H1 (cell line): Measurements from ENCODE around the gene ANP32A. TPM values are rescaled to one million over a fixed set of nuclear protein-coding genes. Genes with fewer than 3 reads are reported as not detected.

ENCODE experiments used
- CTCF ChIA-PET: fragments of 300-600 bp; sonication (Branson Sonifier 250); formaldehyde crosslinking; loops from one replicate; lab custom pipeline; 2021; ENCODE audit not compliant: partially characterized antibody; lab: Charles Lee
- POLR2A ChIA-PET: fragments of 300-600 bp; sonication (Branson Sonifier 250); formaldehyde crosslinking; loops from one replicate; lab custom pipeline; 2021; ENCODE audit warnings: inconsistent platforms; ENCODE audit not compliant: partially characterized antibody; lab: Charles Lee
- DNase-seq, 2 experiments: peaks; one replicate each; pipeline versions ENCODE4 v3.0.0 to v3.0.0-alpha.2; 2010 to 2022; ENCODE audit warnings: low spot score in 2 of 2, low read depth in 1 of 2, mixed read lengths in 1 of 2
- FAIRE-seq: peaks from 2 replicates; lab custom pipeline; 2011; peaks lifted over from hg19 to GRCh38; lab: Jason Lieb, UNC
- H2AFZ ChIP-seq: 2 replicates; pipeline ENCODE4 v1.8.1; 2012; ENCODE audit warnings: low read length, inconsistent platforms
- H2AK5ac ChIP-seq: 2 replicates; pipeline ENCODE4 v1.6.1; 2013; ENCODE audit warnings: low read depth, low read length
- H2BK120ac ChIP-seq: replicated peaks from 2 replicates; pipeline ENCODE3; 2013; ENCODE audit warnings: low read depth, low read length, inconsistent platforms
- H2BK12ac ChIP-seq: 2 replicates; pipeline ENCODE4 v1.6.1; 2013; ENCODE audit warnings: low read depth, low read length
- H2BK15ac ChIP-seq: 2 replicates; pipeline ENCODE4 v1.6.1; 2013; ENCODE audit warnings: low read length
- H2BK20ac ChIP-seq: 2 replicates; pipeline ENCODE4 v1.6.1; 2013; ENCODE audit warnings: low read length
- H2BK5ac ChIP-seq: 2 replicates; pipeline ENCODE4 v1.6.1; 2013; ENCODE audit warnings: low read depth, low read length
- H3K14ac ChIP-seq: 2 replicates; pipeline ENCODE4 v1.6.1; 2013; ENCODE audit warnings: inconsistent platforms; ENCODE audit not compliant: insufficient read length
- H3K18ac ChIP-seq: 2 replicates; pipeline ENCODE4 v1.6.1; 2013; ENCODE audit warnings: low read length; ENCODE audit errors: extremely low read depth
- H3K23ac ChIP-seq: 2 replicates; pipeline ENCODE4 v1.6.1; 2013; ENCODE audit warnings: inconsistent platforms; ENCODE audit not compliant: insufficient read length
- H3K23me2 ChIP-seq: 2 replicates; pipeline ENCODE4 v1.6.1; 2013; ENCODE audit warnings: low read depth, low read length
- H3K27ac ChIP-seq: 2 replicates; pipeline ENCODE4 v1.6.1; 2011; ENCODE audit warnings: low read depth, low read length, inconsistent platforms
- H3K27me3 ChIP-seq, 4 experiments: replicated peaks in 1 of 4; 1 replicate in 1 of 4; 2 replicates in 3 of 4; pipeline versions ENCODE4 v1.6.1 to v1.8.1; 2011 to 2013; ENCODE audit warnings: low read length in 3 of 4, mild to moderate bottlenecking in 3 of 4, inconsistent platforms in 2 of 4, mixed read lengths in 2 of 4, moderate library complexity in 1 of 4; ENCODE audit not compliant: control insufficient read depth in 3 of 4, insufficient read depth in 3 of 4; ENCODE audit errors: extremely low read depth in 1 of 4
- H3K36me3 ChIP-seq, 4 experiments: 2 replicates each; pipeline versions ENCODE4 v1.6.1 to v1.8.1; 2011 to 2013; ENCODE audit warnings: mild to moderate bottlenecking in 4 of 4, low read length in 3 of 4, moderate library complexity in 2 of 4, control low read depth in 1 of 4, inconsistent platforms in 1 of 4; ENCODE audit not compliant: insufficient read depth in 4 of 4, control insufficient read depth in 2 of 4
- H3K4ac ChIP-seq: replicated peaks from 2 replicates; pipeline ENCODE3; 2013; ENCODE audit warnings: low read length, low read depth, mixed read lengths, inconsistent platforms; ENCODE audit not compliant: insufficient read length
- H3K4me1 ChIP-seq, 4 experiments: replicated peaks in 1 of 4; 1 replicate in 1 of 4; 2 replicates in 3 of 4; pipeline versions ENCODE4 v1.6.1 to v1.8.1; 2011 to 2013; ENCODE audit warnings: low read length in 3 of 4, inconsistent platforms in 2 of 4, mixed read lengths in 1 of 4; ENCODE audit not compliant: insufficient read depth in 4 of 4, control insufficient read depth in 3 of 4
- H3K4me2 ChIP-seq, 2 experiments: 2 replicates each; pipeline versions ENCODE4 v1.6.1 to v1.8.1; 2011 to 2013; ENCODE audit warnings: low read depth in 2 of 2, low read length in 2 of 2, control low read depth in 1 of 2, inconsistent platforms in 1 of 2, mild to moderate bottlenecking in 1 of 2; ENCODE audit not compliant: insufficient read depth in 1 of 2
- H3K4me3 ChIP-seq, 4 experiments: fragments of 200-600, 300-600 bp in 1 of 4; sonication (generic), shearing (Covaris generic), sonication (Bioruptor Twin) in 1 of 4; 2 replicates each; pipeline versions ENCODE4 v1.5.1 to v1.8.1; 2011 to 2016; ENCODE audit warnings: low read length in 4 of 4, low read depth in 3 of 4, control low read depth in 2 of 4, inconsistent platforms in 2 of 4, mild to moderate bottlenecking in 2 of 4, mixed read lengths in 1 of 4, moderate library complexity in 1 of 4; ENCODE audit not compliant: insufficient read depth in 2 of 4; ENCODE audit errors: extremely low read depth in 1 of 4
- H3K56ac ChIP-seq: replicated peaks from 2 replicates; pipeline ENCODE3; 2013; ENCODE audit warnings: low read depth, mild to moderate bottlenecking, mixed read lengths, low read length, inconsistent platforms; ENCODE audit not compliant: insufficient read length
- H3K79me1 ChIP-seq: 2 replicates; pipeline ENCODE4 v1.6.1; 2013; ENCODE audit warnings: low read depth, low read length, control low read depth
- H3K79me2 ChIP-seq, 2 experiments: 2 replicates each; pipeline versions ENCODE4 v1.6.1 to v1.8.1; 2012 to 2013; ENCODE audit warnings: low read length in 2 of 2, mild to moderate bottlenecking in 2 of 2, inconsistent platforms in 1 of 2; ENCODE audit not compliant: insufficient read depth in 2 of 2, control insufficient read depth in 1 of 2
- H3K9ac ChIP-seq, 4 experiments: replicated peaks in 1 of 4; 1 replicate in 1 of 4; 2 replicates in 3 of 4; pipeline versions ENCODE4 v1.6.1 to v1.8.1; 2011 to 2013; ENCODE audit warnings: low read depth in 3 of 4, low read length in 3 of 4, control low read depth in 2 of 4, mild to moderate bottlenecking in 2 of 4, moderate library complexity in 2 of 4, inconsistent platforms in 1 of 4; ENCODE audit errors: extremely low read depth in 1 of 4
- H3K9me3 ChIP-seq, 2 experiments: 2 replicates each; pipeline versions ENCODE4 v1.6.1 to v1.8.1; 2012 to 2013; ENCODE audit warnings: mild to moderate bottlenecking in 2 of 2, moderate library complexity in 2 of 2, control low read depth in 1 of 2, inconsistent platforms in 1 of 2, low read depth in 1 of 2, low read length in 1 of 2, mixed read lengths in 1 of 2; ENCODE audit not compliant: insufficient read depth in 2 of 2
- H4K20me1 ChIP-seq, 2 experiments: replicated peaks in 1 of 2; 2 replicates each; pipeline versions ENCODE3 to v1.8.1; 2011 to 2013; ENCODE audit warnings: inconsistent platforms in 2 of 2, low read length in 2 of 2, mild to moderate bottlenecking in 1 of 2; ENCODE audit not compliant: insufficient read depth in 2 of 2, control insufficient read depth in 1 of 2
- H4K5ac ChIP-seq: 2 replicates; pipeline ENCODE4 v1.6.1; 2013; ENCODE audit warnings: low read length, low read depth, mixed read lengths, inconsistent platforms; ENCODE audit not compliant: insufficient read length
- H4K8ac ChIP-seq: 2 replicates; pipeline ENCODE4 v1.8.0; 2013; ENCODE audit warnings: mild to moderate bottlenecking, moderate library complexity, low read length, inconsistent platforms; ENCODE audit not compliant: insufficient read depth; ENCODE audit errors: extremely low read depth
- H4K91ac ChIP-seq: replicated peaks from 2 replicates; pipeline ENCODE3; 2013; ENCODE audit warnings: low read length, mixed read lengths, inconsistent platforms; ENCODE audit not compliant: insufficient read length
- BRCA1 ChIP-seq: IDR thresholded peaks from 2 replicates; pipeline ENCODE4 v1.6.1; 2012; ENCODE audit warnings: low read depth, low read length, improper control_type of control experiment
- HDAC2 ChIP-seq, 2 experiments: fragments of 300-600 bp in 1 of 2; sonication (generic) in 1 of 2; IDR thresholded peaks; 2 replicates each; pipeline ENCODE4 v1.6.1; 2011 to 2012; ENCODE audit warnings: low read depth in 2 of 2, low read length in 2 of 2, mild to moderate bottlenecking in 2 of 2, moderate library complexity in 2 of 2, borderline replicate concordance in 1 of 2, inconsistent platforms in 1 of 2
- WGBS, 2 experiments: shearing (Covaris generic) in 1 of 2; methylation state at CpG; one replicate each; pipeline versions ENCODE4 v1.1.6 to v1.1.7; 2013 to 2015; ENCODE audit warnings: low lambda C conversion rate in 2 of 2, mixed read lengths in 2 of 2, inconsistent platforms in 1 of 2, low coverage in 1 of 2, missing lambda C conversion rate in 1 of 2; ENCODE audit not compliant: insufficient replicate concordance in 2 of 2, insufficient coverage in 1 of 2, insufficient read length in 1 of 2; ENCODE audit errors: extremely low coverage in 1 of 2, missing lambda C conversion rate in 1 of 2; 5-methylcytosine and 5-hydroxymethylcytosine counted together
- polyA plus RNA-seq, 7 experiments: library from polyadenylated mRNA; depleted of rRNA in 3 of 7; stranded (reverse) in 5 of 7; unstranded in 2 of 7; fragments of >200 nt in 5 of 7; fragments of 200-250 nt in 2 of 7; gene quantifications; 1 replicate in 5 of 7; 2 replicates in 1 of 7; 4 replicates in 1 of 7; pipeline versions ENCODE4 v1.2.1 to v1.2.3, GENCODE V29; 2011 to 2013; ENCODE audit warnings: missing spikeins in 2 of 7, mixed read lengths in 2 of 7
- total RNA-seq: library from RNA; stranded (reverse); fragmentation: NEBNext Ultra II Directional; extraction: Animal tissue kit (Norgen Biotek cat#: 25700); gene quantifications from 2 replicates; pipeline ENCODE4 v1.2.1, GENCODE V29; 2021

Gene ANP32A
- total and polyA plus RNA-seq, 2 of the 8 experiments (the other 6 are each of a cell fraction or from before 2014, with no cell fraction given) = 70.8 to 295 TPM

DNA sequence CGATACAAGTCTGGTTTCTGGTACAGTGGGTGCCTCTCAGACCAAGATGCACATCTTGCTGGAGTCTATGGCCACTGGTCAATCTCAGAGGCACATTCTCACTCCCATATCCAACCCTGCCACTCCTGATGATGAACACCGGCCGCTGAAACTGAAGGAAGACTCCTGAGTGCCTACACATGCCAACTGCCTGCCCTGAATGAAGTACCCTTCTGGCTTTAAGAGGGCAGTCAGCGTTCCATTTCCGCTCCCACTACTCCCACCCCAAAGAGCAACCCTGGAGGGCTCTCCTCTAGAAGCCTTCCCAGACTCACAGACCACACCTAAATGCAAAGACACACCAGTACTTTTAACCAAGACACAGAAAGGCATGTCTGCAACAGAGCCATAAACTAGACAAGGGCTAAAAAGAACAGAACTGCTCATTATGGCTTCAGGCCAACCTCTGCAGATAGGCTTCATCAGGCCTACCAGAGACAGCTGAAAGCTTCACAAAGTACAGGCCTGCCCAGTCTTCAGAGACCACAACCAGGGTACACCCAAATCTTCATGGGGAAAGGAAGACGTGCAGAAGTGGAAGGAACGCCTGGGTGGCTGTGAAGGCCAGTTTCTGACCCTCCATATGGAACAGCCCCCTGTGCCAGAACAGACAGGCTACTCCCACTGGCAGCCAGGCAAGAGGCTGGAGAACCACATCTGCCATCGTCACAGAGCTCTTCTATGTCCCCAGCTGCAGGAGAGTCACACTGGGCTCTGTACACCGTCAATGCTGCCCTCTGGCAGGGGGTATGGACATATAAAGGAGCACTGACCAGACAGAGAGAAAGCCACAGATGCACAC lies 14.3 kb downstream of the ANP32A start:
- Histone ChIP-seq H2AFZ (no peak overlapping the region), H3K14ac (no peak overlapping the region), H3K23ac (no peak overlapping the region), H2BK120ac (no peak overlapping the region), H3K18ac (no peak overlapping the region), H2AK5ac (no peak overlapping the region), H3K27me3 (no peaks in the 10 kb centered on the region), H3K4me3 (no peak overlapping the region), H3K9ac (no peak overlapping the region), H2BK5ac (no peak overlapping the region; the same call in 1 of the 2 replicates), H3K4me2 (no peak overlapping the region), H2BK12ac (no peak overlapping the region), H4K20me1 (peaks cover 65 to 67% of the 10 kb centered on the region in 2 experiments), H4K5ac (no peak overlapping the region), H4K91ac (no peak overlapping the region), H3K79me1 (peaks cover 49% of the 10 kb centered on the region), H3K27ac (no peak overlapping the region), H3K4ac (no peak overlapping the region), H3K23me2 (no peaks in the 10 kb centered on the region), H3K9me3 (no peaks in the 10 kb centered on the region), H3K36me3 (peaks cover 0 to 4% (median 1%) of the 10 kb centered on the region in 4 experiments; a peak in 2 of 8 replicates), H3K4me1 (peaks cover 5 to 14% (median 11%) of the 10 kb centered on the region in 4 experiments; a peak in 6 of 7 replicates), H3K79me2 (peaks cover 44 to 99% of the 10 kb centered on the region in 2 experiments), H2BK15ac (no peak overlapping the region), H4K8ac (no peak overlapping the region; the same call in 1 of the 2 replicates), H3K56ac (no peak overlapping the region), H2BK20ac (no peak overlapping the region)
- WGBS, 2 experiments = 84% methylated on average over 9 of the region's 9 CpGs; no CpG with 5 or more reads in 1 of the 2 experiments
- FAIRE-seq (no peak), DNase-seq (peak in 1 of 2 experiments; percentile 39)
- ChIA-PET POLR2A (interaction anchor here (1.2 to 4.6 kb wide), 4 partner anchors 10 to 14 kb away, joined by 3 to 30 read pairs (median 7); partner anchors contain the start of gene ANP32A), CTCF (interaction anchor here (1.0 to 3.2 kb wide), 6 partner anchors 10 to 118 kb away, joined by 3 to 16 read pairs (median 4); no protein-coding TSS in a partner anchor)
- TF ChIP-seq HDAC2 (IDR thresholded peaks at IDR 0.05; ENCODE audit: borderline replicate concordance in 1 of 2, low read depth in 2 of 2, low read length in 2 of 2) (no peak), BRCA1 (no peak)
- TF ChIP-seq, all 59 proteins: peak for 0
